GM19193 (cell line): ENCODE measurements around the gene GLB1L3.

Source experiments
- POLR2A ChIP-seq: IDR thresholded peaks from 4 replicates; pipeline ENCODE4 v1.6.1; 2011; ENCODE audit not compliant: insufficient read depth, insufficient read length; ENCODE audit errors: extremely low read depth

Gene GLB1L3

DNA sequence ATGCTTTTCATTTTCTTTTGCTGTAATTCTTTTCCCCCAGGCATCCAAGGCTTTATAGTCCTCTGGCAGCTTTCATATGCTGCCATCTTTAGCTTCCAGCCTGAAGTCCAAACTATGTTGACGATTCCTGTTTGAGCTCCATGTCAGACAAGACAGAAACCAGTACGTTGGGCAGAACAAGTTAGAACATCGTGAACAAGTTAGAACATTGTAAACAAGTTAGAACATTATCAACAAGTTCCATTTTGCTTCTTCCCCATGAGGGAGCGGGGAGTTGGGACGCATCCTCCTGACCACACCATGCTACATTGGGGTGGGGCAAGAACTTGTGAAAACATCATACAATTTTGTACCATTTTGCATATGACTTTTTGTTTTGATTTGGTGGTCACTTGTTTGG is 79.5 kb downstream of the GLB1L3 start:
- TF ChIP-seq POLR2A: no peak

DNA sequence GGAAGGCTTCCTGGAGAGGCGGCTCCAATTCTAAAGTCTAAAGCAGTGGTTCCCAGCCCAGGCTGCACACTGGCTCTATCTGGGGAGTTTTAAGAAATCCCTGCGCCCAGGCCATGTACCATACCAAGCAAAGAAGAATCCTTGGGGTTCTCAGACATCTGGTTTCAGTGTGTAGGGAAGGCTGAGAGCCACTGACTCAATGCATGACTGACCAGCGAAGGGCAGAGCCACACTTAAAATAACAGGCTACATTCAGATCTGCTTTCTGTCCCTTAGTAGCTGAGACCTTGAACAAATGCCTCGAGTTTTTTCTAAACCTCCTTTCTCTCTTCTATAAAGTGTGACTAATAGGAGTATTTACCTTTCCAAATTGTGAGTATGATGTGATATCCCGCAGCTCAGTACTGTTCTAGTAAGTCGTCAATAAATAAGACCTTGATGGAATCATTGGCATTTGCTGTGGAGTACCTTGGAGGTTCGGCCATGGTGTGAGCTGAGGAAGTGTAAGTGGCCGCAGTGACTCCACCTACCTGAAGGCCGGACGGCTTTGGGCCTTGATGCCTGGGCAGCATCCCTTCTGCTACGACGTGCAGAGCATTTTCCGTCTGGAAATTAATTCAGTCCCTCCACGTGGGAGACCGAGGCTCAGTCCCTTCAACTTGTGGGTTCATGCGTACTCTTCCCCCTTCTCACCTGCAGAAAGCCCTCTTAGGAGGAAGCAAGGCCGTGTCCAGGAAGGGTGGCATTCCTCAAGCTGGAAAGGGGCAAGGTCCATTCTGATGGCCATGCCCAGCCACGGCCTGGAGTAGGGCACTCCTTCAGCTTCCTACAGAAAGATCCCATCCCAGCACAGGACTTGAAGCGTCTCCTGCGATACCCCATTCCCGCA is 80.7 kb downstream of the GLB1L3 start:
- TF ChIP-seq POLR2A: no peak

DNA sequence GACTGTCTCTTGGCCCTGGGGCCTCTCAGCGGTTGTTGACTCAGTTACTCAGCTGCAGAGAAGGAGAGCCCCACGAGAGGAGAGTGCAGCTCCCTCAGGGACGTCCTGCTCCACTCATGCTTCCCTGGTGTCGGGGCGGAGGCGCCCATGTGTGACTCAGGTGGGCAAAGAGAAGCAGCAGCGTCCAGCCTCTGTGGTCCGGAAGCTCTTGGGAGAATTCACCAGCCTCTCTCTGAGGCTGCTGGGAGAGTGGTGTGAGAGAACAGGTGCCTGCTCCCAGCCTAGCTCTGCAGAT is 81.3 kb downstream of the GLB1L3 start:
- no peak for TF ChIP-seq POLR2A

DNA sequence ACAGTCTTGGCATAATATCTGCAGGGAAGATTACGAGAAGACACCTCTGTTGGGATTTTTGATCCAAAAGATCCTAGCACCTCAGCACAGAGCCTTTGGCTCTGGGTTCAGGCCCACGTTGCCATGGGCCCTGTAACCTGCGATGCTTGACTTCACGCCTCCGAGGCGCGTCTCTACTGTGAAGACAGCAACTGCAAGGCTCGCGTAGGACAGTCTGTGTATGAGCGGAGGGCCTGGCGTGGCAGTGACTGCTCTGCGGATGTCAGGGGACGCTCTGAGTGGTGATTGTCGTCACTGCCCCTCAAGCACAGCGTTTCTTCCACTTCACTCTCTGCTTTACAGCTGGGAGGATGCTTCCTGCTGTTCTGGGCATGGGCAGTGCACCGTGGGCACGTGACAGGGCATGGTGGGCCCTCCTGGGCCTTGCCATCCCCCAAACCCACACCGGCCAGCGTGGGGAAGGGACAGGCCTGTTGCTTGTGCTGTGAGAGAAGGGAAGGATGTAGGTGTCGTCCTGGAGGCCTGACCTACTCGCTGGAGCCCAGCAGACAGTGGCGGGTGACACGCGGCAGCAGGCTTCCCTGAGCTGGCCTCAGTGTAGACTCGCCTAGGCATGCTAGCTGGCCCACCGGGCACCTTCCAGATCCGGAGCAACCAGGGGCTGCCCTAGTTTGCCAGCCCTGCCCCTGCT is 82.1 kb downstream of the GLB1L3 start:
- TF ChIP-seq POLR2A: no peak

DNA sequence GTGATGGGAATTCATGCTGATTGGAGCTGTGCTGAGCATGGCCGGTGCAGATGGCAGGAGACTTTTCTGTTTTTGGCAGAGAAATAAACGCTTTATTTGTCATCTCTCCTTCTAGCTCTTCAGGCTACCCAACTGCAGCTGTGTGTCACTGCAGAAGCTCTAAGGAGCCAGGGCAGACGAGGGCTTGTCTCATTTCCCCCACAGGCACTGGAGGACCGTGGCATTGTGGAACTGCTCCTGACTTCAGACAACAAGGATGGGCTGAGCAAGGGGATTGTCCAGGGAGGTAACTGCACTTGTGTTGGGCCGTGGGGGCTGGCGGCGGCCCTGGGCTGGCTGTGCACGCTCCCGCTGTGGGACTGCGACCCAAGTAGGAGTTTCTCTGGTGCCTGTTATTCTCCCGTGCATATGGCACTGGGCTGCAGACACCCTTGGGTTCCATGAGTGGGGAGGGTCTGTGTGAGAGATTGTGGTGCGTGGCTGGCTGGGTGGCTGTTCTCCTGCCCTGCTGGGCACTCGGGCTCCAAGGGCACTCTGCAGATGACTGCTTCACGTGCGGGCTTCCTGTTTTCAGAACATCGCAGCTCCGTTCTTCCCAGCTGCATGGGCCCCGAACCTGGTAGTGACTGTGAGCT is 82.8 kb downstream of the GLB1L3 start:
- no peak for TF ChIP-seq POLR2A

DNA sequence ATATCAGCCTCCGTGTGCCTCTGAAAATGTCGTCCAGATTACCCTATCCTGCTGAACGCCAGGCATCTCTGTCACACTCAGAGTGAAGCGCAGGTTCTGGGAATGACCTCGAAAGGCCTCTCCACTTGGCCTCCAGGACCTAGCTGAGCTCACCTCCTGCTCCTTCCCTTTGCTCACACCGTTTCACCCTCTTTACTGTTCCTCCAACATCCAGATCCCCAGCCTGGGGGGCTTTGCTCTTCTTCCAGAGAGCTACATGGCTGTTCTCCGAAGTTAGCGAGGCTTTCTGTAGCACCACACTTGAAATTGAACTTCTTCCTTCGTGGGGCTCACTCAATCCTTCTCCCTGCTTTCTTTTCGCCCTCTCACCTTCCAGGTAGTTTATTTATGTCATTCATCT is 83.5 kb downstream of the GLB1L3 start:
- no peak for TF ChIP-seq POLR2A

DNA sequence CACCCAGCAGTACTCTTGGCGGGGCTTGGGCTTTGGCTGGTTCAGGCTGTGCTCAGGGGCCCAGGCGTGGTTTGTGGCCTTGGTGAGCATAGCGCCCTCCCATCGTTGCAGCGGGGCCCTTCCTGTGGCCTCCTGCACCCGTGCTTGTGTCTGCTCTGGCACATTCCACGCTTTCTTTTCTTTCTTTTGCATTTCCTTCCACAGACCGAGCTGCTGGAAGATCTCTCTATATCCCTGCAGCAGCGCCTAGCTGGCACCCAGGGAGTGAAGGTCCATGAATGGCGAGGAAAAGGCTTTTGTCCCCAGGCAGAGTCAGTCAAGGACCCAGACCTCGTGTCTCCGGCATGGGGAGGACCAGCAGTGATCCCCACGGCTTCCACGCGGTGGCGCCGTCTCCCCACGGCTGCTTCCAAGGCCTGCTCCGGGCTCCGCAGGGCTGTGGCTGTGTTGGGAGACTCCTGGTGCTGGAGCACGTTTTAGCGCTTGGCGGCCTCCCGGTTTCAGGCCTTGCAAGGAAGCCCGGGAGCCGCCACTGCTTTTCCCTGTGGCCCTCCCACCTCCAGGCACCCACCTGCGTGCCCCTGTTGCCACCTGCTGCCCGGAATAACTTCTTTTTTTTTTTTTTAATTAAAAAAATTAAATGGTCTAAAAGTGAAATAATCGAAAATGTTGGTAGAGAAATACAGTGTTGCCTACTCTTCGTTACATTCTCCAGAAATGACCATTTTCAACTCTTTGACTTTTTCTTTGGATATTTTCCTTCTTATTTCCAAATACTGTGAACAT is 84.1 kb downstream of the GLB1L3 start:
- no peak for TF ChIP-seq POLR2A

DNA sequence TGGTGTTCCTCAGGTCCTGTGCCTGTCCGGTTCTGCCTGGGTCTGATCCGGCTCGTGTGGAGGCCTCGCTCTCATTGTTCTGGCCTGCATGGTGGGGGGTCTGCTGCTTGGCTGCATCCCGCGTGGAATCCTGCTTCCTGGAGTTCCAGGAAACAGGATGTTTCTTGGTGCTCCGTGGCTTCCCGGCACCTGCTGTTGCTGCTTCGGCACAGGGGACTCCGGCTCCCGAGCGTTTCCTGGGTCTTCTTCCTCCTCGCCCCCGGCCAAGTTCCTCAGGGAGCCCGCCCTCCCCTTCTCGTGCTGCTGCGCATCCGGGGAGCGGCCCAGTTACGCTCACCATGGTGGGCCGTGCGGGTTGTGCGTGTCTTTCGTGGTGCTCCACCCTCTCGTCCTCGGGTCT is 85.5 kb downstream of the GLB1L3 start:
- no peak for TF ChIP-seq POLR2A

DNA sequence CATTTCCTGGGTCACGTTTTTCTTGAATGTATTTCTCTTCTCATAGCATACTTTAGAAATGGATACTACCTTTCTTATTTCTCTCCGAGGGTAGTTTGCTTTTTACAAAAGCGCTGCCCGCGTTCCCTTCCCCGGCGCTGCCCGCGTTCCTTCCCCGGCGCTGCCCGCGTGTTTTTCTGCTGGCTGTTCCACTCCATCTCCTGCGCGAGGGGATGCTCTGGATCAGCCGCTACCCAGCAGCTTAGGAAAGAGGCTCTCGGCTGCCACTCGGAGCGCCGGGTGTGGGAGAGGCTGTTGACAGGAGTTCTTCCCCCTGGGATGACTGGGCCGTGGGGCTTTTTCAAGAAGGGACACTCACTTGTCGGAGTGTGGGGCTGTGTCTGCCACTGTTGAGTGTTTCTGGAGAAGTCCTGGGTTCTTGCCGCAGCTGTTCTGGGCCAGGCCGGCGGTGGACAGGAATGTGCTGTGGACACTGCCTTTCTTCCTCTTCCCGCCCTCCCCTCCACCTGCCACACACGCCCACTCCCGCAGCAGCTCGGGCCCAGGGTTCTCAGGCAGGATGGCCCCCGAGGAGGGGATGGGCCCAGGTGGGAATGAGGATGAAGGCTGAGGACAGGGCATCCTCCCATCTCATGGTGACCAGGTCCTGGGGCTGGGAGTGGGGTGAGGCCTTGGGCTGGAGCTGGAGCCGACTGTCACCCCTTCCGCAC is 86.2 kb downstream of the GLB1L3 start:
- TF ChIP-seq POLR2A: no peak

DNA sequence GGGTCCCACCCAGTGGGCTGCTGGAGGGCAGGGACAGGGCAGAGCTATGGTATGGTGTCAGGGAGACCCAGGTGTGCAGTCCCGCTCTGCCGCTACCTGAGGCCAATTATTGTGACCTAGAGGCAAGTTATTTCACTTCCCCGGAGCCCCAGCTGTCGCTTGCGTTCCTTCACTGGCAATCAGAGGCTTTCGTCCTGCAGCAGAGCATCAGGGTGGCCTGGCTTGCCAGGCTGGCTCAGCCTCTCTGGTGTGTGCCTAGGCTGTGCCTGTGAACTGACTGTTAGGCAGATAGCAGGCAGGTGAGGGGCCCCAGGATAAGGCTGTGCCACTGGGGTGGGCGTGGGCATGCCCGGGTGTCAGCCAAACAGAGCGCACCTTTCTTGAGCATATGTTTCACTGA is 87.0 kb downstream of the GLB1L3 start:
- TF ChIP-seq POLR2A: no peak

DNA sequence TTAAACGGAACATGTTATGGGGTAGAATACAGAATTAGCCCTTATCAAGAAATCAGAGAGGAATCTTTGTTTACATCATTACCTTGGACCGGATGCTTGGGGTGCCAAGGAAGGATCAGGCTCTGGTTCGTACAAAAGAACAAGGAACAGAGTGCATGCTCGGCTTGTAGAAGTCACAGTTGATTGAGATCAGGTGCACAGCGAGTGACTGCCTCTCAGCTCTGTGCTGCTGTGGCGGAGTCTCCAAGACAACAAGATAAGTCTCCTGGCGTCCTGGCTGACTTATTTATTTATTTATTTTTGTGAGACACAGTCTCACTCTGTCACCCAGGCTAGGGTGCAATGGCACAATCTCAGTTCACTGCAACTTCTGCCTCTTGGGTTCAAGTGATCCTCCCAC is 87.4 kb downstream of the GLB1L3 start:
- TF ChIP-seq POLR2A: no peak

DNA sequence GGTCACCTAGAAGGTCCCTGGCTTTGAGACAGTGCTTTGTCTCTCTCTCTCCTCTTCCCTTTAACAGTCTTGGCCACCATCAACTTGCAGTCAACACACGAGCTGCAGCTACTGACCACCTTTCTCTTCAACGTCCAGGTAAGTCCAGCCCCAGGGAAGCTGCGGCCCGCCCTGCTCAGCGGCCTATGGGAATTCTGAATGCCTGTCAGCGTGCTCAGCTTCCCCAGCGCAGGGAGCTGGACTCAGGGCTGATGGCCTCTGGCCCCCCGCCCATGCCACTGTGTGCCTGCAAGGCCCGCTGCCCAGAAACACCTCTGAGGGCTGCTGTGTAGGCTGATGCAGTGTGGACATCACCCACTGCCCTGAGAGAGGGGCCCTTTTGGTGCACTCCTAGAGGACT is 88.1 kb downstream of the GLB1L3 start:
- no peak for TF ChIP-seq POLR2A

DNA sequence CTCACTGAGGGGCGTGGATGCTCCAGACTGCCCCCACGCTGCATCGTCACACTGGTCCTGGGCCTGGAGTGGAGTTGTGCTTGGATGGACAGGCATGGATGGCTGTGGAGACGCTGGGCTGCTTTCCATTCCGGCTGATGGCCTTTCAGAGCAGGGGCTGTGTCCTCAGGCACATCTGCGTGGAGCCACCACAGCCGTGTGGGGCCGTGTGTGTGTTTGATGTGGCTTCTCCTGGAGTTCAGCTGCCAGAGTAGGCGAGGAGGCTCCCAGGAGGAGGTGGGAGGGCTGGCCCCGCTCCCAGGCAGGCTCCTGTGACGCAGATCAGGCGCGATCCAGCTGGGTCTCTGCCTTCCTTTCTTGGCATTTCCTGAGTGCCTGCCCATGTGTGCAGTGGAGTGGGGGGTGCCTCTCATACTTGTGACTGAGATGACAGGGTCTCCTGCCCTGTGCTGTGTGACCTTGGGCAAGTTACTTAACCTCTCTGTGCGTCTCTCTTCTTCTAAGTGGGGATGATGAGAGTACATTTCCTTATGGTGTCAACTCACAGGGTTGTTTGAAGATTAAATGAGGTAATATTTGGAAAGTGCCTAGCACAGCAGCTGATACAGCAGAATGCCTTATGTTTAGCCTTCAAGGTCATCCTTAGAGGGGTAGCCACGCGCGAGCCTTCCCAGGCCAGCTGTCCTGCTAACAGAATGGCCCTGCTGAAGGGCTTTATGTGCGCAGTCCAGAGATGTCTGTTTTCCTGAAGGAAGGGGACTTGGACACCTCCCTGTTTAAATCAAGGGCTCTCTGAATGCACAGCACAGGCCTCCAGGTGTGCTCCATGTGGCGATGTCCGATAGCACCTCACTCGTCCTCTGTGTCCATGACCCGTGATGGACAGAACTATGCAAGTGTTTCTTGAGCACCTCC is 89.1 kb downstream of the GLB1L3 start:
- TF ChIP-seq POLR2A: no peak

DNA sequence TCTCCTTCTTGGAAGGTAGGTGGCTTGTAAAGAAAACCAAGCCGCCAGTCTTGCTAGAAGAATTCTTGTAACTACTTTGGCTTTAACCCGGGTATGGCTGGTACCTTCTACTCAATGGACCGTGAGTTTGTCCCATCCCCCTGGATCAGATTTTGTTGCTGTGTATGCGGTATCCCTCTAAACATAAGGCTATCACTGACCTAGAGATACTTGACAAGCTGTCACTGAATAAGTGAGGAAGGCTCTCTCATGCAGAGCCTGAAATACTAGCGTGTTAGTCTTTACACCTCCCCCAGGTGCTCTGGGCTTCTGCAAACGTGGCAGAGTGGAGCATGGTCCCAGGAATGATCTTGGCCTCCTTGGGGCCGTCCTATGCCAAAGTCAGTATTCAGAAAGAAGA is 90.1 kb downstream of the GLB1L3 start:
- TF ChIP-seq POLR2A: no peak

DNA sequence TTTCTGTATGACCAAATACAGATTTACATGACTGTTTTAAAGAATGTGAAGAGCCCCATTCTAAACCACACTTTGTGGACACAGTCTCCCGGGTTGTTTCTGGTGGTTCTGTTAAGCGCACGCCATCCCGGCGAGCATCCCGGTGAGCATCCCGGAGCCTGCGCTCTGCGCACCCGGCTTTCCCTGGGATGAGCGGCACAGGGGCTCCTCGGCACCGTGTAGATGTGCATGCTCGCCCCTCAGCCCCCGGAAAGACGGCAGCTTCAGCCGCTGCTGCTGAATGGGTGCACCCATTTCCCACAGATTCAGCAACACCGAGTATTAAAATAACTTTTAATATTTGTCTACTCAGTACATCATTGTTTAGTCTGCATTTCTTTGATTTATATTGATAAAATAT is 91.6 kb downstream of the GLB1L3 start:
- TF ChIP-seq POLR2A: no peak
